Daoy (cell line): ENCODE results near the gene ACTG1. TPM values are rescaled to one million over a fixed set of nuclear protein-coding genes. Genes with fewer than 3 reads are reported as not detected.

Source experiments
- DNase-seq: peaks from one replicate; pipeline ENCODE4 v3.0.0-alpha.2; 2015; ENCODE audit warnings: low read depth
- total RNA-seq: library from RNA; depleted of rRNA; stranded (reverse); fragments of >200 nt; shearing (Covaris generic); gene quantifications from 2 replicates; pipeline ENCODE4 v1.2.3, GENCODE V29; 2014

Gene ACTG1
- total RNA-seq, 1 experiment from 2014 or later: 5,454 TPM

DNA sequence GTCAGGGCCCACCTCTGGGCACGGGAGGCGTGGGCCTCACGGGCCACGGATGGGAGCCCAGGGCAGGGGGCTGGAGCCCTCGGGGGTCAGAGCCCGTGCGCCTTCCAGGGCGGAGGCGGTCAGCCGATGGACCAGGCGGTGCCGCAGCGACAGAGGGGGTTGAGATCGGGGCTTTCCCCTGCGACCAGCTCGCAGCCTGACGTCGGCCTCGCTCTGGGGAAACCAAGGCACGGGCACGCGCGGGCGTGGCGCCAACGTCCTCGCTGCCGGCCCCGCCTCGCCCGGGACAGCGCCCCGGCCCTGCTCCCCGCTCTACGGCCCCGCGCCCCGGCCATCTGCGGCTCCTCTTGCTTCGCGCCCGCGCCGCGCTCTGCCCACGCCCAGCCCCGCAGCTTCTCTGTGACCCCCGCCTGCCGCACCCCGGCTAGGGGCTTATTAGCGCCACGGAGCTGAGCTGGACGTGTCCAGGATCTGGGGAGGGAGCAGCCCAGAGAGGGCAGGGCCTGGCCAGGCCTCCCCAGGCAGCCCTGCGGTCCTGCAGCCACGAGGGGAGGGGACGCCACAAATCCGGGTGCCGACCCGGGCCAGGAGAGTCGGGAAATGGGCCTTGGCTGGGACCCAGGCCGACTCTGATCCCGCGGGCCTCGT lies 13.5 kb downstream of the ACTG1 start:
- no peak for DNase-seq

- no peak for DNase-seq
Measured at GRCh38 chr17:81494626-81495377, 17.8 kb downstream of the ACTG1 start.

GRCh38 chr17:81493198-81494038 lies 19.2 kb downstream of the ACTG1 start:
- DNase-seq: no peak

- DNase-seq: no peak
Measured at GRCh38 chr17:81492706-81493105, 19.9 kb downstream of the ACTG1 start.

GRCh38 chr17:81492202-81492601 lies 20.4 kb downstream of the ACTG1 start:
- no peak for DNase-seq

GRCh38 chr17:81491761-81492160 lies 20.8 kb downstream of the ACTG1 start:
- no peak for DNase-seq

- DNase-seq: no peak
Measured at GRCh38 chr17:81491181-81491581, 21.4 kb downstream of the ACTG1 start.

DNA sequence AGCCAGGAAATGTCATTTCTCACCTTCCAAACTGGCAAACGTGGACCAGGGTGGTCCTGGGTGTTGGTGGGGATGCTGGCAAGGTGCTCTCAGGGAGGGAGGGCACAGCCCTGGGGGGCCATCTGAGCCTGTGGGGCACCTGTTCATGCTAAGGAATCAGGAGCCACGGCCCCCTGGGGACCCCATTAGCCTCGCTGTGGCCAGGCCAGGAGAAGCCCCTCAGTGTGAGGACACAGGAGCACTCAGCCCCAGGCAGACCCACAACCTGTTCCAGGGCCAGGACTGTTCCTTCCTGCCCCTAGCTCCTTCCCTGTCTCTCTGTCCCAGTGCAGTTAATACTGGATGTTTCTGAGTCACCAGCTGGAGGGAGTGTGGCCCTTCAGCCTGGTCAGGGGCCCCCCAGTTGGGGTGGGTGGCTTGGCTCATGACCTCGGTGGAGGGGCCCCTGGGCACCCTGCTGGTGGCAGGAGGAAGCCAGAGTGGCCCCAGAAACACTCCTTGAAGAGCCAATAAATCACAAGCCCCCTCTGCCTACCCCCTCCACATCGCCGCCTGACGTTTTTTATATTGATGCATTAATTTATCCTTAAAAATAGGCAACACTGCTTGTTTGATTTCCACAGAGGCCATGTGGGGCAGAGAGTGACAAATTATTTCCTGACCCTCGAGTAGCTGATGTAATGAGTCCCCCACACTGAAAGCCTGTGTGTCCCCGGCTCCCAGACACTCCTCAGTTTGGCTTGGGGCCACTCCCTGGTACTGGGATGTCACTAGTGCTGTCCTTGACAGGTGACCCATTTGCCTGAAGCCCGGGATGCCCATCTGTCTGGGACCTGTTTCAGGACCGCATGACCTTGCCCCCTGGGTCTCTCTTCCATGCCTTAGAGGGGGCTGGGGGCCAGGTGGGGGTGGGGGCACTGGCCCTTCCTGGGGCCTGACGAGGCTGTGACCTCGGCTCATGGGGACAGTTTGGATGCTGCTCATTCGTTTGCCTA lies 22.3 kb downstream of the ACTG1 start:
- DNase-seq: no peak

DNA sequence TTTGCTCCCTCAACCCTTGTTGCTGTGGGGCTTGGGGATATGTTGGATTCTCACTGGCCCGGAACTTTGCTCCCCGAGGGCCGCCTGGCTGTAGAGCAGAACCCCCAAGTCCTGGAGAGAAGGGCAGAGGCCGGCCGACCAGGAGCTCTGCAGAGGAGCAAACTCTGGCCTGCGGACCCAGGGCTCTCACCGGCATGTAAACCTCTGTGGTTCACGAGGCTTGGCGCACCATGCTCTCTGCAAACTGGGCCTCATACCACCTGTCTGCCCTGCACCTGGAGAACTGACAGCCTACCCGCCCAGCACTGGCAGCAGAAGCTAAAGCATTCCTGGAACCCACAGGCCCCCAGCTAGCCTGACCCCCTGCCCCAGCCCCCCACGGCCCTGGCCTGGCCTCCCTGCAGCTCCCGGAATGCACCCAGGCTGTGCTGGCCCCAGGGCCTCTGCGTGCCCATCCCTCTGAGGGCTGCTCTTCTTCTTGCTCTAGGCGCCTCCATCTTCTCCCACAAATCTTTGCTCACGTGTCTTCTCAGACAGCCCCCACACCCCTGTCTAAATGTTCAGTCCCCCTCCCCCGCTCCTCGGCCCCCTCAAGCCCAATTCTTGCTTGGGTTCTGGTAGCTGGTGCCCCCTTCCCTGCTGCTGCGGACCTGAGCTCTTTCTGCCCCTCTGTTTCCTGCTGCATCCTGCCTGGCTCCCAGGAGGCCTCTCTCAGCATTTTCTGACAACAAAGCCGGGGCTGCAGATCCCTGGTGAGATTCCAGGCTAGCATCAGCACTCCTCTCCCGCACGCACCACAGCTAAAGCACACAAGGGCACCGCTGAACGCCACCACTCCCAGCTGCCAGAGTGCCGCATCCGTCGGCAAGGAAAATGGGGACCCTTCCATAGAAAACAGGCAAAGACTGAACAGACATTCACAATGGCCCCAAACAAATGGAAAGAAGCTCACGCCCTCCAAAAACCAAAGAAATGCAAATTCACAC lies 23.3 kb downstream of the ACTG1 start:
- no peak for DNase-seq

- no peak for DNase-seq
Measured at GRCh38 chr17:81488276-81488860, 24.2 kb downstream of the ACTG1 start.

GRCh38 chr17:81487487-81488275 lies 24.9 kb downstream of the ACTG1 start:
- peak; percentile 85 for DNase-seq

GRCh38 chr17:81487089-81487486 lies 25.5 kb downstream of the ACTG1 start:
- no peak for DNase-seq

DNA sequence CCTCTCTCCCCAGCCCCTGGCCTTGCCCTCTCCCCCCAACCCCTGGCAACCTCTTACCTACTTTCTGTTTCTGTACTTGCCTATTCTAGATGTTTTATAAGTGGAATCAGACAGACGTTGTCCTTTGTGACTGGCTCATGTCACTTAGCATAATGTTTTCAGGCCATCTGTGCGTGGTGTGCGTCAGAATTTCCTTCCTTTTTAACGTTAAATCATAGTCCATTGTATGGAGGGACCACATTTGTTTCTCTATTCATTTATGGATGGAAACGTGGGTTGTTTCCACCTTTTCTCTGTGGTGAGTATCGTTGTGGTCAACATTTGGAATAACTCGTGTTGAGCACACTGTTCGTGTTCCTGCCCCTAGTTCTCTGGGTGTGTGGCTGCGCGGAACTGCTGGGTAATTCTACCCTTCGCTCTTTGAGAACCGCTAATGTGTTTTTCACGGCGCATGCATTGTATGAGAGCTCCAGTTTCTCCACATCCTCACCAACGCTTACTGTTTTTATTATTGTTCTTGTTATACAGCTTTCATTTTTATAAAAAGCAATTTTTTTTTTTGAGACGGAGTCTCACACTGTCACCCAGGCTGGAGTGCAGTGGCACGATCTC lies 26.3 kb downstream of the ACTG1 start:
- DNase-seq: no peak

DNA sequence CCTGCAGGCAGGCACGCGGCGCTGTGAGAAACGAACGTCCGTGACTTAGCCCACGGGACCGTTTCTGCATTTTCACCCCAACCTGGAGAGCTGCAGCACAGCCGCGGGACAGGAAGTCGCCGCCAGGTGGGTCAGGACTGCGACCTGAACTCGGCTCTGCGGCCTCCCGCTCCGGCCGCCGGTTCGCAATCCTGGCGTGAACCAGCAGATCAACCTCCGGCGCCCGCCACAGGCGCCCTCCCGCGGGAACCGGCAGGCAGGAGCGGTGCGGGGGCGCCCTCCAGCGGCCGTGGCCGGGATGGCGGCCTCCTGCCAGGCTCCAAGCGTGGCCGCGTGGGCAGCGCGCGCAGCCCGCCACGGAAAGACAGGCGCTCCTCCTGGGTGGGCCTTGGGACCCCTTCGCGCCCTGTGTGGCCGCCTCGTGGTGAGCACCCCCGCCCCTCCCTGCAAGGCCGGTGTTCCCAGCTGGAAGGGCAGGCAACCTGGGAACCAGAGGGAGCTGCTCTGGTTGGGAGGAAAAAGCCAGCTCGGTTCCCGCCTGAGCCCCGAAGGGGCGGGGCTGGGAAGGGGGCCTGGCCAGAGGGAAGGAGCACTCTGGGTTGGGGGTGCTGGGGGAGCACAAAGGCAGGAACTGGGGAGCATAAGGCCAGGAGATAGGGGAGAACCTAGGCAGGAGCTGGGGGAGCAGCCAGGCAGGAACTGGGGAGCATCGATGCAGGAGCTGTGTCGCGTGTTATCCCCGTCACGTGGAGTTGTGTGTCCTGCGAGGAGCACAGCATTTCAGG lies 28.2 kb downstream of the ACTG1 start:
- peak; percentile 85 for DNase-seq

- DNase-seq: no peak
Measured at GRCh38 chr17:81483862-81484194, 28.8 kb downstream of the ACTG1 start.

DNA sequence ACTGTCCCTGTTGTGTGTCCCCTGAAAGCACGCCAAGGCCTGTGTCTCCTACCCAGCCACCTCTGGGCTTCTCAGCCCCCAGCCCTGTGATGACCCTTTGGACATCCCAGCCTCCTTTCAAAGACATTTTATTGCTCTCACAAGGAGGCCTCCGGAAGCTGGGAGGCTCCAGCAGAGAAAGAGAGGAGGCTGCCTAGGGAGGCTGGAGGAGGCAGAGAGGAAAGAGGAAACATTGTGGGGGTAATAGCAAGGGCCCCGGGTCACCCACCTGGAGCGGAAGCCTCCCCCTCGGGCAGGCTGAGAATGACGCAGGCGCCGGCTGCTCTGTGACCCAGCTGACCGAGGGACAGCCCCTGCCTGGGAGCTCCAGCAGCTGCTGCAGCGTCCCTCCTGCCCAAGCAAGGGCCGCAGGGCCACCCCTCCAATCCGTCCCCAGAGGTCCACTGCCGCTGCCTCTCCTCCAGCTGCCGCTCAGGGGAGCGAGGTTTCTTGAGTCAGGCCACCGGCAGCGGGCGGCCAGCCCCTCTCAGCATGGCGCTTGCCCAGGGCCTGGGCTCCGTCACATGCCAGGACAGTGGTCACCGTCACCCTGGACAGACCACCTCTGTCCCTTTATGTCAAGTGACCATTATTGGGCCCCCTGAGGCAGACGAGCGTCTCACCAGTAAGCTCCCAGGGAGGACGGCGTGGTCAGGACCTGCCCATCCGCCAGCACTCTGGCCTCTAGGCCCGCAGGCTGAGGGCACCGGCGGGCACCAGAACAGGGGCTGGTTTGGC lies 29.3 kb downstream of the ACTG1 start:
- no peak for DNase-seq

GRCh38 chr17:81482673-81483072 lies 29.9 kb downstream of the ACTG1 start:
- no peak for DNase-seq
